Suprapubic skin (tissue), 4 donors: Measurements from ENCODE around the gene TTC29. TPM values are rescaled to one million over a fixed set of nuclear protein-coding genes. Genes with fewer than 3 reads are reported as not detected.

Experiments
- DNase-seq, 2 donors: peaks; one replicate each; pipeline ENCODE4 v3.0.0-alpha.2; 2019; ENCODE audit warnings: low spot score in 2 of 2
- H3K27ac ChIP-seq: fragments of 200-600 bp; sonication (generic); one replicate; pipeline ENCODE4 v1.5.1; 2019
- H3K27me3 ChIP-seq: fragments of 200-600 bp; sonication (generic); one replicate; pipeline ENCODE4 v1.5.1; 2019
- H3K36me3 ChIP-seq: fragments of 200-600 bp; sonication (generic); one replicate; pipeline ENCODE4 v1.5.1; 2019
- H3K4me1 ChIP-seq: fragments of 200-600 bp; sonication (generic); one replicate; pipeline ENCODE4 v1.5.1; 2019
- H3K4me3 ChIP-seq: fragments of 200-600 bp; sonication (generic); one replicate; pipeline ENCODE4 v1.5.1; 2019; ENCODE audit warnings: mild to moderate bottlenecking
- H3K9me3 ChIP-seq: fragments of 200-600 bp; sonication (generic); one replicate; pipeline ENCODE4 v1.5.1; 2019
- CTCF ChIP-seq, 2 donors: fragments of 200-600 bp in 1 of 2; fragments of 450-650 bp in 1 of 2; sonication (generic) in 1 of 2; IDR thresholded peaks; one replicate each; pipeline ENCODE4 v1.5.1; 2016 to 2019; ENCODE audit warnings: antibody characterized with exemption in 2 of 2, mild to moderate bottlenecking in 1 of 2, moderate library complexity in 1 of 2
- EP300 ChIP-seq: sonication (generic); formaldehyde crosslinking; IDR thresholded peaks from one replicate; pipeline ENCODE4 v1.6.1; 2017; ENCODE audit warnings: antibody characterized with exemption
- POLR2A ChIP-seq, 2 donors: fragments of 450-650 bp; IDR thresholded peaks; one replicate each; pipeline ENCODE4 v1.6.1; 2017; ENCODE audit warnings: antibody characterized with exemption in 2 of 2, mild to moderate bottlenecking in 2 of 2, moderate library complexity in 2 of 2
- POLR2AphosphoS5 ChIP-seq, 3 donors: sonication (generic); formaldehyde crosslinking; IDR thresholded peaks; one replicate each; pipeline ENCODE4 v1.6.1; 2017; ENCODE audit warnings: antibody characterized with exemption in 3 of 3
- WGBS: methylation state at CpG from one replicate; pipeline ENCODE4 v1.1.5; 2018; 5-methylcytosine and 5-hydroxymethylcytosine counted together
- total RNA-seq, 4 donors: library from RNA; depleted of rRNA; stranded (reverse); fragments of >200 nt; gene quantifications; one replicate each; pipeline ENCODE4 v1.1.0, GENCODE V29; 2016

Gene TTC29
- total RNA-seq, 4 donors from 2014 or later = not detected

DNA sequence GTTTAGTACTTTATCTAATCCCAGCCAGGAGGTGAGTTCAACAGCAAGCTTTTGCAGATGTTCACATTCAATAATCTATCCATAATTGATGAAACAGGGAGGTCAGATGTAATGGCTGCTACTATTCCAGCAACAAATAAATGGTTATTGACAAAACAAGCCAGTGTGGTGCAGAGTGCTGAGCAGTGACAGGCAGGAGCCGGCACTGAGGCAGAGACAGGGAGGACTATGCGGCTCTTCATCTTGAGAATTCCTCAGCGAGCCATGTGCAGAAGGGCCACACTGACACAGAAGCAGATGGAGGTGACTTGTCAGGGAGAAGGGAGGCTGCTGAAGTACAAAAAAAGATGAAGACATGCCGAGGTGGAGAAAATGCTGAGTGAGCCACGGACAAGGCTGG lies 98.3 kb downstream of the TTC29 start:
- H3K36me3 ChIP-seq = no peaks in the 10 kb centered on the region
- no peaks in the 10 kb centered on the region for H3K4me1 ChIP-seq
- 62% methylated on average over 5 of the region's 5 CpGs for WGBS
- H3K9me3 ChIP-seq = no peaks in the 10 kb centered on the region
- no peak for TF ChIP-seq POLR2AphosphoS5 (IDR thresholded peaks at IDR 0.05)
- TF ChIP-seq POLR2A (IDR thresholded peaks at IDR 0.05) = no peak
- no peak for TF ChIP-seq CTCF (IDR thresholded peaks at IDR 0.05)
- no peak for TF ChIP-seq EP300
- H3K27me3 ChIP-seq = no peaks in the 10 kb centered on the region
- DNase-seq = no peak
- no peak overlapping the region for H3K27ac ChIP-seq
- H3K4me3 ChIP-seq = no peak overlapping the region

- Histone ChIP-seq H3K36me3 (no peaks in the 10 kb centered on the region), H3K27me3 (no peaks in the 10 kb centered on the region), H3K4me1 (no peaks in the 10 kb centered on the region), H3K4me3 (no peak overlapping the region), H3K9me3 (no peaks in the 10 kb centered on the region), H3K27ac (no peak overlapping the region)
- WGBS = 60% methylated on average over 6 of the region's 6 CpGs
- TF ChIP-seq CTCF (IDR thresholded peaks at IDR 0.05) = no peak
- no peak for TF ChIP-seq POLR2AphosphoS5 (IDR thresholded peaks at IDR 0.05)
- no peak for TF ChIP-seq EP300
- no peak for TF ChIP-seq POLR2A (IDR thresholded peaks at IDR 0.05)
- DNase-seq = no peak
Observed at GRCh38 chr4:146846882-146847281, 98.8 kb downstream of the TTC29 start.

DNA sequence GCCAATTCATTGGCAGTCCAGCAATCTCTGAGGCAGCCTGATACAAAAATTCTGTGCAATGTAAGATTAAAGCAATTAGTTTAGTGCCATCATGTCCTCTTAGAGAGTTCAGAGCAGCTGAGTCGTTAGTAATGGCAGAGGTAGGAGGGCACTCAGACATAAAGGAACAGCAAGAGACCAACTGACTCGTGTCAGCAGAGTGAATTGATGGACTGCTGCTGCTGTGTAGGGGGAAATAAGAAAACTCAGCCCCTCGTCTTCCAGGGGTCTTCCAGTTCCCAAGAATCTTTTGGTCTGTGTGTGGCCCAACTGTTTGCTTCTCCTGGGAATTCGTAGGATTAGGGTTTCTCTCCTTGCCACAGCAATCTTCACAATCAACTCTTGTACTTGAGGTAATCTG lies 100.9 kb downstream of the TTC29 start:
- TF ChIP-seq EP300 (no peak), POLR2A (IDR thresholded peaks at IDR 0.05) (no peak), POLR2AphosphoS5 (IDR thresholded peaks at IDR 0.05) (no peak), CTCF (IDR thresholded peaks at IDR 0.05) (no peak)
- Histone ChIP-seq H3K36me3 (no peaks in the 10 kb centered on the region), H3K4me3 (no peak overlapping the region), H3K27ac (no peak overlapping the region), H3K27me3 (no peaks in the 10 kb centered on the region), H3K4me1 (no peaks in the 10 kb centered on the region), H3K9me3 (no peaks in the 10 kb centered on the region)
- 67% methylated on average over 4 of the region's 4 CpGs for WGBS
- no peak for DNase-seq

DNA sequence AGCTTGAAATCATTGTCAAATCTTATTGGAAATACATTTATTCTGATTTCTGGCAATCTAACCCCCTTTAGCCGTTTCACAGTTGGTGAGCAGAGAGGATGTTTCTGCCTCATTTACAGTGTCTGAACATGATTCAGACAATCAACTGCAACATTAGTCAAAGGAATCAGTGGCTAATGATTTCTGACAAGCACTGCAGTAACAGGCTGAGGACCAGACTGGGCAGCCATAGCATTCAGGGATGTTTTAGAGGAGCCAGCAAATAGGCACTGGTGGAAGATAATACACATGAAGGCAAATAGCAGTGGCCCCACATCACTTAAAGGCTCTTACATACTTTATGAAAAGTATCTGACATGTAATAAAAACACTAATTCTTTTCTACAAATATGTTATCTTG lies 102.8 kb downstream of the TTC29 start:
- Histone ChIP-seq H3K36me3 (no peaks in the 10 kb centered on the region), H3K27me3 (no peaks in the 10 kb centered on the region), H3K27ac (no peak overlapping the region), H3K4me1 (no peaks in the 10 kb centered on the region), H3K9me3 (no peaks in the 10 kb centered on the region), H3K4me3 (no peak overlapping the region)
- no peak for TF ChIP-seq POLR2A (IDR thresholded peaks at IDR 0.05)
- no peak for TF ChIP-seq POLR2AphosphoS5 (IDR thresholded peaks at IDR 0.05)
- TF ChIP-seq CTCF (IDR thresholded peaks at IDR 0.05) = no peak
- no peak for TF ChIP-seq EP300
- DNase-seq = no peak
- WGBS = 71% methylated on average over 1 of the region's 1 CpG

GRCh38 chr4:146840731-146841130 lies 104.9 kb downstream of the TTC29 start:
- no peak for DNase-seq
- Histone ChIP-seq H3K27ac (no peak overlapping the region), H3K36me3 (no peaks in the 10 kb centered on the region), H3K9me3 (no peaks in the 10 kb centered on the region), H3K4me3 (no peak overlapping the region), H3K27me3 (no peaks in the 10 kb centered on the region), H3K4me1 (no peaks in the 10 kb centered on the region)
- TF ChIP-seq POLR2A (IDR thresholded peaks at IDR 0.05) (no peak), POLR2AphosphoS5 (IDR thresholded peaks at IDR 0.05) (no peak), EP300 (no peak), CTCF (IDR thresholded peaks at IDR 0.05) (no peak)
